Diencephalon (tissue), 1 donor: Measurements from ENCODE around the gene BAAT. TPM values are rescaled to one million over a fixed set of nuclear protein-coding genes. Genes with fewer than 3 reads are reported as not detected.

Experiments used
- small RNA-seq: library from RNA; depleted of rRNA; stranded (forward); fragments of <200 nt; gene quantifications from one replicate; pipeline ENCODE3, GENCODE V24; 2014
- total RNA-seq: library from RNA; depleted of rRNA; stranded (reverse); fragments of >200 nt; gene quantifications from one replicate; pipeline ENCODE4 v1.2.3, GENCODE V29; 2014

Gene BAAT
- 0.23 TPM for total RNA-seq

DNA sequence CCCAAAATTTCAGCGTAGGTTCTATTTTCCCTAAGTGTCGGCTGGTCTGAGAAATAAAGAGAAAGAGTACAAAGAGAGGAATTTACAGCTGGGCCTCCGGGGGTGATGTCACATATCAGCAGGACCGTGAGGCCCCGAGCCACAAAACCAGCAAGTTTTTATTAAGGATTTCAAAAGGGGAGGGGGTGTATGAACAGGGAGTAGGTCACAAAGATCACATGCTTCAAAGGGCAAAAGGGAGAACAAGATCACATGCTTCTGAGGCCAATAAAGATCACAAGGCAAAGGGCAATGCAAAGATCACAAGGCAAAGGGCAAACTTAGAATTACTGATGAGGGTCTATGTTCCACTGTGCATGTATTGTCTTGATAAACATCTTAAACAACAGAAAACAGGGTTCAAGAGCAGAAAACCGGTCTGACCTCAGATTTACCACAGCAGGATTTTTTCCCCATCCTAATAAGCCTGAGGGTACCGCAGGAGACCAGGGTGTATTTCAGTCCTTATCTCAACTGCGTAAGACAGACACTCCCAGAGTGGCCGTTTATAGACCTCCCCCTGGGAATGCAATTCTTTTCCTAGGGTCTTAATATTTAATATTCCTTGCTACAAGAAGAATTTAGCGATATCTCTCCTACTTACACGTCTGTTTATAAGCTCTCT is at the start of gene BAAT:
BAAT (minus strand) TSS at position 134 of the 664 bp plus-strand sequence. CDS start 13,602 bp downstream, outside the sequence.

DNA sequence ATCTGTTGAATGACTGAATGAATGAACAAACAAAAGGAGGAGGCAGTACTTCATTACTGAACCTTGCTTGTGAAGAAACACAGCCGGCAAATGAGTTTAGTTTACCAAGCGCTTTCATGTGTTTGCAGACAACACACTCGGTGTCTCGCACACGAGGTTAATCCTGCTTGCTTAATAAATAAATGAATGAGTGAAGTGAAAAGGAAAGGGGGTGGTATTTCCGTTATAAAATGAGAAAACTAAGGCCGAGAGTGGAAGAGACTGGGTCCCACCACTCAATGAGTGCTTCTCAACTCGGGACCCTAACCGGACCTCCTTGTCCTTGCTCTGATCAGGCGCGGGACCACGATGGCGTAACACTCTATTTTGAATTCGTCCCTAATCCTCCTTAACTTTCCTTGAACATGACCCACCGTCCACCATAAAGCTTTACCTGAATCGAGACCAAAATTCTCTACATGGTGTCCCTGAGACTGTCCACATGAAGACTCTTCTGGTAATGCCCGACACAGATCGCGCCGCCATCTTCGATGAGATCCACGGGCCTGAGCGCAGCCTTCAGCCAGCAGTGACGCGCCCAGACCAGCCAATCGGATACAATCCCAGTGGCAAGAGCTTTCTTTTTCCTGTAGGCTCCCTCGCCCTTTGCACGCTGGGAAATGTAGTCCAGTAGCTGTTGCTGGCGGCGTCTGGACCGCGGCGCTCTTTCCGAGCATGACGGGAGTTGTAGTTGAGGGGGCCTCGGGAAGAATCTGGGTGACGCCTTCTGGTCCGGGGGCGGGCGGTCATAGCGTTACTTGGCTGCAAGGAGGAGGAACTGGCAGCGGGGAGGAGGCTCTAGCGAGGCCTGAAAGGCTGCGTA is 13.5 kb upstream of the BAAT start, which contains the start of the genes MRPL50 and ZNF189:
MRPL50 (minus strand) TSS at position 551 of the 862 bp plus-strand sequence; CDS start at position 525, 26 bp downstream.
ZNF189 (plus strand) TSS at position 784 of the 862 bp plus-strand sequence. CDS start 306 bp downstream, outside the sequence.

Small RNAs within 50 kb of the gene (small RNA-seq; reads per million reads assigned to genes)
- not detected for gene RF00322

Other genes starting within 250 kb of the BAAT start
- 45.7 TPM for gene MRPL50, start 13.6 kb upstream of the BAAT start, total RNA-seq
- gene ZNF189, start 13.8 kb upstream of the BAAT start, total RNA-seq: 48.4 TPM
- 0.23 TPM for gene ALDOB, start 50.8 kb upstream of the BAAT start, total RNA-seq
- gene RNF20, start 148.8 kb upstream of the BAAT start, total RNA-seq: 40.1 TPM
- 0.92 TPM for gene PPP3R2, start 210.0 kb upstream of the BAAT start, total RNA-seq